ENCODE results near the gene HOXC10.

The HOXC10 gene

DNA sequence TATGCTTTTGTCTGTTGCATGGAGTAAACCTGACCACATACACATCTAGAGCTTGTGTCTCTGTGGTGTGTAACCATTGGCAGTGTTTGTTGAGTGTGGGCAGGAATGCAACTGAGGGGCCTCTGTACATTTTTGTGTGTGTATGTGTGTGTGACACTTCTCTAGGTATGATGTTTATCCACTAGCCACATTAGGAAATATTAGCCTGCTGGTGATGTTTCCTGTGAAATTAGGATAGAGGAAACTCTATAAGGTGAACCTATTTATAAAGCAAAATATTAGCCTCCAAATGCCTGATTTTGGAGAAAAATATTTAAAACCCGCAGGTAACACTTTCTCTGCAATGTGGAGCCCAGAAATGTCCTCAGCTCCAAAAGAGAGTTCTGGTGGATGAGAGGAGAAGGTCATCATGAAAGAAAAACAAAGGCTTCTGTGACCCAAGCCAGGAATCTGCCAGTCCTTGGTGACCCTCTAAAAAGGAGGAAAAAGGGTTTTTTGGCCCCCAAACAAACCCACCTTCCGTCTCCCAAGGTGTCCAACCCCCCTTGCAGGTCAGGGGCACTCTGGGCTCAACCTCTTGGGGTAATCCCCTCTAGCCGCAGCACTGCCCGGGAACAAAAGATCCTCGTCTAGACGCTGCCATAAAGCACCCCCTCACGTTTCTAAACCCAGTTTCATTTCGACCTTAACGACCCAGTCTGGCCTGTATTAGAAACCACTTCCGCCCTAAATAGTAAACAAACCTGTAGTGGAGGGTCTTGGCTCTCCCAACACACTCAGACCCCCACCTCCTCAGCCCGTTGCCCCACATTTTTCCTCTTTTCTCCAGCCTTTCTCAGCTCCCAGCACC, 7.1 kb upstream of the HOXC10 start:
- no peak for DNase-seq

DNA sequence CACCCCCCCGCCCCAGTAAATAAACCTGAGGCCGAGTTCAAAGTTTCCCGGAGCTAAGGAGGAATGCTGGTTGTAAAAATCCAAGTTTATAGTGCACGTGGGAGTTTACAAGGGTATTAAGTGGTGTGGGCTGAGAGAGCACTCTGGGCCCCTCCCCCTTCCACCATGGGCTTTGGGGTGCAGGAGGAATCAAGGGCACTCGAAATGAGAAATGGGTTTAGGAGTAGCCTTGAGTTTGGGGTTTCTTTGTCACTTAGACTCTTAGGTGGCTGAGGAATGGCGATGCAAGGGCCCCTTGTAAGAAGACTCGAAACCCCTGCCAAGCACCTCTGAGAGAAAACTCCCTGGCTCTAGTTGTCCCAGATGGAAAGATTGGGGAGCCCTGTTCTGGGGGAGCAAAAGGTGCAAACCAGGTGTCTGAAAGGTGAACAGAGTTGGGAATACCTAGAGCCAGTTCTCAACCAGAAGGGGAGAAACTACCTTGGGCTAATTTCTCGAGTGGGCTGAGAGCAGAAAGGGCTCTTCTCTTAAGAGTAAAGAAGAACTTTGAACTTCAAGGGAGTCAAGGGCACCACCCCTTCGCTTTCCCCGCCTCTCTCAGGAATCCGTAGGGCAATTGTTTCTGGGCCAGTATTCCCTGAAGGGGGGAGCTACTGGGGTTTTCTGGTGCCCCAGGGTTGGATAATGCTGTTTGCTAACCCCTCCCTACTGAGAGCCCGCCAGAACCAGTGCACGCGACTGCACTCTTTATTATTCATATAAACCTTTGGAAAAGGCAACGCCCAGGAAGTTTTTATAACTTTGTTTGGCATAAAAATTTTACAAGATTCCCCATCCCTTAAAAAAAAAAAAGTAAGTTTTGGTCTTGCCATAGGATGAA, 6.2 kb upstream of the HOXC10 start:
- no peak for DNase-seq

DNA sequence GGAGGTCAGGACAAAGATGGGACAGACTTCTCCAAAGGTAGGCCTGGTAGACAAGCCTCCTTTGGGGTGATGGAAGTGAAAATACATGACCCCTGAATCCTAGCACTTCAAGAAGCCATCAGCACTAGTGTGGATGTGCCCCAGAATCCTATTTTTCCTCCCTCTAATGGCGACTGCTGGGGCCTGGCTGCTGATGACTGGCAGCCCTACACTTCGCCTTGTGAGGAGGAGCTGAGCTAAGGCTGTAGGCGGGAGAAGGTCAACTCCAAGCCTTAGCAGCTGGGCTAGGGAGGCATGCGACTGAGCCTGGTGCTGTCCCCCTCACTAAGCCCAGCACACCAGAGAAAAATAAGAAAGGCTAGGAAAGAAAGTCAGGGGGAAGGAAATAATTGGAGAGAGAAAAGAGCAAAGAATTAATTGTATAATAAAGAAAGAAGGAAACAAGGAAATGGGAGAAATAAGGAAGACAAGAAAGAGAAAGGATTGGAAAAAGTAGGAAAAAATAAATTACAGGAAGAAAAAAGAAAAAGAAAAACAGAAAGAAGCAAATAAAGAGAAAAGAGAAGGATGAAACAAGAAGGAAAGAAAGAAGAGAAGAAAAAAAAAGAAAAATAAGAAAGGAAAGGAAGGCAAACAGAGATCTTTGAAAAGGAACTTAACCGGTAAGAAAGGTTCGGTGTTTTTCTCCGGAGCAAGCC, 4.7 kb upstream of the HOXC10 start:
- no peak for DNase-seq

DNA sequence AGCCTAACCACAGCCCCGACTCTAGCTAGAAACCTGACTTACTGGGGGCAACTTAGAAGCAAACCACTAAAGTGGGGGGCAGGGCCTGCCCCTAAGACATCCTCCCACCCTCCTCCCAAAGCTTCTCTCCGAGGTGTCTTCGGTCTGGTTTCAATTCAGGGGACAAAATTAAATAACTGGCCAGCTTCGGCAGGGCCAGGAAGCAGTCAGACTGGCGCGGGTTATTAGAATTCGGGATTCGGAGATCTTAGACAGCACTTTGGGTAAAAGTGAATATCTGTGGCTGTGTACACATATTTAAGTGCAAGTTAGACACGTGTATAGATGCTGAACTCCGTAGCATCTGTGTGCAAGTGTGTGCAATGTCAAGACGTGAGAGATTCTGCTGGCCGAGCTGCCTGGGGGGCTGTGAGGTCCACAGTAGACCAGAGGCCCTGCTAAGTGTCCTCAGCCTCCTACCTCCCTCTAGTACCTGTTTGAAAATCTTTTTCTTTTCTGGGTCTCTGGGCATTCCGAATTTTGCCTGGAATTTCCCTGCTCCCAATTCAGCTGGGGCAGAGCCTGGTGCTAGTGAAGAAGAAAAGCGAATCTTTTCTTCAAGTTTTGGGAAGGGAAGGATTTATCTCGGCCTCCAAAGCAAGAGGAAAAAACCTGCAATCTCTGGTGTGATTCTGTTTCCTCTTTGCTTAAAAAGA, 4.0 kb upstream of the HOXC10 start:
- DNase-seq, result no peak

DNA sequence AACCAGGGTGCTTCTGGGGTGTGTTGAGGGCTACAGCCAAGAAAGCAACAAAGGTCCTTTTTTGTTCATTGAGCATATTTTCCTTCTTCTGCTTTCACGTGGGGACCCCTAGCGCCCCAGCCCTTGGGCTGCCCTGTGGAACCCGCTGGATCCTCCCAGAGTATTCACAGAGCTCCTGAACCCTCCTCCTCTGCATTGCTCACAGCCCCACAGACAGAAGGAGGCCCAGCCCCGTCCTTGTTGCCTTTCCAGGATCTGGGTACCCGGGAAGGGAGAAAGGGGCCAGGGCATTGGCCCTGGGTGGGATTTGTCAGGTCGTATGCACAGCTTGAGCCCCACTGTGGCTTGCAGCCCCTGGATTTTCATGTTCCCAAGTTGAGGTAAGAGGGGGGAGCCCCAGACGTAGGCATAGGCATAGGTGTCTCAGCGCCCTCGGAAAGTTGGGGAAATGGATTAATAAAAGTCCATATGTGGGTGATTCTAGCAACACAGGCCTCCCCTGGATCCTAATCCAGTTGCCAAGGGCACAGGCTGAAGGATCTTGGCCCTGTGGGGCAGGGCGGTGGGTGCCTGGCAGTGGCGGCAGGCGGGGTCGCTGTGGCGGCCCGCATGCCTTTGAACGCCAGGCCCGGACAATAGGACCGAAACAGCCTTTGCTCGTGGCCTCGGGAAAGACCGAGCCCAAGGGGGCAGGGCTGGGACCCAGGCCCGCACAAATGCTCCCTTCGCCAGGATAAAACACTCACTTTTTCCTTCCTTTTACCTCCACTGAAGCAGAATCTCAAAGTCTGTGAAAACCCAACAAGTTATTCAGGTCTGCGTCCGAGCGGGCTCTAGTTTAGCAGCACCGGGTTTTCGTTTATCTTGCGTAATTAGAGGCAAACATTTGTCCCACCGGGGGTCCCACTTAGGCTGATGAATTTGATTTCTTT, 3.0 kb upstream of the HOXC10 start:
- no peak for DNase-seq

DNA sequence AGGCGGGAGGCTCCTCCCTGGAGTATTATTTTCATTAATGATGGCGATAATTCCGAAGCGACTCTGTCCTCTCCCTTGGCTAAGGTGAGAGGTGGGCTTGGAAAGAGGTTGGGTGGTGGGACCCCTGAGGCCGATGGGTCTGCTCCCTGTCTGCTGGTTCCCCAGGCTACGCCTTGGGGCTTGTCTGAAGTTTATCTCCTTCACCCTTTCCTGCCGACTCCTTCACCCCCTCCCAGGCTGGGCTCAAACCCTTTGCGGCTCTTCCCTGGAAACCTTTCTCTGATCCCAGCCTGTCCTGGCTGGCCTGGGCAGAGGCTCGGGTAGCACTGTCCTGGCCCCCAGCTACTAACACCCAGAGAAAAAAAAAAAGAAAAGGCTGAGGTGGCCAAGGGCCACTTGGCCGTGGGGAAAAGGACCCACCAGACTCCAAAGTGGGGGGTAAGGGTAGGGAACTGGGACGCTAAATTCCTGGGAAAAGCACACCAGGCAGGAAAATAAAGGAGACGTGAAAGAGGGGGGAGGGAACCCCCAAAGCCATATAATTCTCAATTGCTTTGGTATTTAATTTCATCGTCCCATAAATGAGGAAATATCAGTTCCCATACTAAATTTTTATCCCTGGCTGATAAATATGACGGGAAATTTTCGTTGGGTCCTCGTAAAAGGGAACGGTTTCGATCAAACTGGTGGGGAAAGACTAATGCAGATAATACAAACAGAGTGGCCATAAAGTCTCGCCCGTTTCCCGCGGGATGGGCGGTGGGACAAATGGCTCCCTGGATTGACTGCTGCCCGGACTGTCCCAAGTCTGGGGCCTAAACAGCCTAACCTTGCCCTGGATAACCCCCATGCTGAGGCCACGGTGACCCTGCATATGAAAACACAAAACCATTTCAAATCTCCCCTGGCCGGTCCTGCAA, 2.0 kb upstream of the HOXC10 start:
- no peak for DNase-seq

DNA sequence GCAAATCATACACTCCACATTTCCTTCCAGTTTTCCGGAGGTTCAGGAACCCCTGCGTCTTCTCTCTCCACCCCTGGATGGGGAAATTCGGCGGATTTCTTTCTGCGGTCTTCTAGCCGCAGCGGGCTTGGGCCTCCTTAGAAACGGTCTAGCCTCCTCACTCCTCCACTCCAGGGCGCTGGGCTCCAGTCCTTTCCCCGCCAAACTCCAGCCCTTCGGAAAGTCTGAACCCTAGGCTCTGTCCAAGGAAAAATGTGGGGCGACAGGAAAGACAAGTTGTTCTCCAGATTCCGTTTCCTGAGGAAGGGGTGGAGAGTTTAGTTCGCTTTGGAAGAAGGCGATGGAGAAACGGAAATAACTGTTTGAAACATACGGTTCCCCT, 1.4 kb upstream of the HOXC10 start:
- DNase-seq, result no peak

DNA sequence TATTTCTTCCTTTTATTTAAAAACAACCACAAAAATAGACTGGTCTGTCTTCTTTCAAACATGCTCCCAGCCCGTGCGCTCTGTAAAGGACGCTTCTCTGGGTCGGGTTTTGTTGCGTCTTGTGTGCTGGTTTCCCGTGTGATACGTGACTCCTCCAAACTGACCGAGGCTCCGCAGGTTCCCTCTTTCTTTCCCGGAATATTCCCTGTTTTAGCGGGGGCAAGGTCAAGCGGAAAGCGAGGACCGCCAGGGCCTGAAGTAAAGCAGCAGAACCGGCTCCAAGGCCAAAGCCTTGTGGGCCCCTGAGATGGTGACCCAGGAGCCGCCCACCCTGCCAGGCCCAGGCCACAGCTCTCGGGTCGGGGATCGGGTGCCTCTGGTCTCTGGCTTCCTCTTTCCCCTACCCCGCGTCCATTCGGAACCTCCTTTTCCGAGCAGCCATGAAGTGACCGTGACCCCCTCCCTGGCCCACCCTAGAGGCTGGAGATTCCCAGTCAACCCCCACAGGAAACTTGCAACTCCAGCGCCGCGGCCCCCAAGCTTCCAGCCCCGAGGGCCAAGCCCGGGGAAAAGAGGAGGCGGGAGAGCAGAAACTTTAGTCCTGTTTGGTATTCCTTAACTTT, 885 bp upstream of the HOXC10 start:
- no peak for DNase-seq

DNA sequence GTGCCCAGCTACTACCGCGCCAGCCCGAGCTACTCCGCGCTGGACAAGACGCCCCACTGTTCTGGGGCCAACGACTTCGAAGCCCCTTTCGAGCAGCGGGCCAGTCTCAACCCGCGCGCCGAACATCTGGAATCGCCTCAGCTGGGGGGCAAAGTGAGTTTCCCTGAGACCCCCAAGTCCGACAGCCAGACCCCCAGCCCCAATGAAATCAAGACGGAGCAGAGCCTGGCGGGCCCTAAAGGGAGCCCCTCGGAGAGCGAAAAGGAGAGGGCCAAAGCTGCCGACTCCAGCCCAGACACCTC, 697 bp downstream of the HOXC10 start:
- DNase-seq, result no peak

DNA sequence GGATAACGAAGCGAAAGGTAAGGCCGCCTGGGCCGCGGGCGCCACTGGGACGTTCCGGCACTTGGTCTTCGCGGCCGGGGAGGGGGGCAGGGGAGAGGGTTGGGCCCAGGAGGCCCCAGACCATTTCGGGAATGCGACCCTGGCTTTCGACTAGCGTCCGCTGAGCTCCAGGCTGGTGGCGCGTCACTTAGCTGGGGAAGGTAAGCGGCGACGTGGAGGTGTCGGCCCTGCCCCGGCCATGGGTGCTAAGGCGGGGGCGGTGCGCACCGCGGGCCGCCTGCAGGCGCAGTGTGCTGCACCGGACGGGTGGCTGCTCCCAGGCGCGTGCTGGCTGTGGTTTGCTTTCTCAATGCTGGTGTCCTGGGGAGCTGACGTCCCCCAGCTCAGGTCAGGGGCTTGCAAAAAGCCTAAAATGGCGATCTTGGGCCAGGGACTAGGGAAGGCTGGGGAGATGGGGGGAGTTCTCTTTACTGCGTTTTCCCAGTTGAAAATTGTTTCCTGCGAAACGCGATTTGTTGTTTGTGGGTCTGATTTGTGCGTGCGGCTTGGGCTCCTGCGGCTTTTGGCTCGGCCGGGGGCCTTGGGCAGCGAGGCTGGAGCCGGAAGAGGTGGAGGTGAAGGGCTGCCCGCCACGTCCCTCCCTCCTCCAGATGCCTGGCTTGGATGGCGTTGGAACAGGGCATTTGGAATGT, 1.2 kb downstream of the HOXC10 start:
- no peak for DNase-seq

DNA sequence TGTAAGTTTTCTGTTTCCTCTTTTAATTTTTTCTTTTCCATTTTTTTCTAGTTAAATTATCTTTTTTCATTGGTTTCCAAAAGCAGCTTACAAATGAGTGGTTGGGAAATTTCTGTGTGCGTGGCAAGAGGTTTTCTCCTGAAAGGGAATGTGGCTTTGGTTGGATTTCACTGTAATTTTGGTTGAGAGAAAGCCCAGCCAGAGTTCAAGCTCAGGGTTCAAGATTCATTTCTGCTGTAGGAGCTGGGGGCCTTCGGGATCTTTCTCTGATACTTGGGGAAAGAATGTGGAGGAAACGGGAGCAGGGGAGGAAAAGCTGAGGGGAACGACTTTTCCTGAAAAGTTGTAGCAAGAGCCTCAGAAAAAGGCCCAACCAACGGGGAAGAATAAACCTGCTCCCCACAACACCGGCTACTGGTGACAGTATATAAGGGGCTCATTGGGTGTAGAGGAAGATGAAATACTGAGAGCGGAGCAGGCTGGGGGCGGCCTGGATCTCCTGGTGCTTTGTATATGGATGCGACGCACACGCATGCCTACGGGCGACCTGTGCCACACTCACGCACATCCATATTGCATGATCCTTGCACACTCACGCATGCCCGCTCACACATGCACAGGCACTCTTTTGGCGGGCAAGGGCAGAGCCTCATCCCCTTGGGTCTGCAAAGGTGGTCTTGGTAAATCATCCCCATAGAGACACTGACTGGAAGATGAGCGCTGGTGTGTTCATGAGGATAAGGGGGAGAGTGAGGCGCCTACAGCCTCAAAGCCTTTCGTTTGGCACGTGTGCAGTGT, 1.9 kb downstream of the HOXC10 start:
- no peak for DNase-seq

DNA sequence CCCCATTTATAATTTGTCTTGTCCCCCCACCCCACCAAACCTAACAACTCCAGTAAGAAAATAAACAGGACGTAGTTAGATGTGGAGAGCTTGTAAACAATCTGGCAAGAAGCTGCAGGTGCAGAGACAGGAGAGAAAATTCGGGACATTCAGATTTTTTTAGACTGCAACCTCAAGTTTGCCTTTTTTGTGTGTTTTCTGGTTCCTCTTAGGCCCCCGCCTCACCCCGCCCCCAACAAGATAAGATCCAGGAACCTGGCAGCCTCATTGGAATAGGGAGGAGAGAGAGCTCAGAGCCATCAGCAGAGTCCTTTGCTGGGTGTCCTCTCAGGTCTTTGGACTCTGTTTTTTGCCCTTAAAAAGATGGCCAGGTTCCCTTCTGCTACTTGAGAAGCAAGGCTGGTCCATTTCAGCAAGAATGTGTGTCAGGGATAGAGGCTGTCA, 2.9 kb downstream of the HOXC10 start:
- no peak for DNase-seq

DNA sequence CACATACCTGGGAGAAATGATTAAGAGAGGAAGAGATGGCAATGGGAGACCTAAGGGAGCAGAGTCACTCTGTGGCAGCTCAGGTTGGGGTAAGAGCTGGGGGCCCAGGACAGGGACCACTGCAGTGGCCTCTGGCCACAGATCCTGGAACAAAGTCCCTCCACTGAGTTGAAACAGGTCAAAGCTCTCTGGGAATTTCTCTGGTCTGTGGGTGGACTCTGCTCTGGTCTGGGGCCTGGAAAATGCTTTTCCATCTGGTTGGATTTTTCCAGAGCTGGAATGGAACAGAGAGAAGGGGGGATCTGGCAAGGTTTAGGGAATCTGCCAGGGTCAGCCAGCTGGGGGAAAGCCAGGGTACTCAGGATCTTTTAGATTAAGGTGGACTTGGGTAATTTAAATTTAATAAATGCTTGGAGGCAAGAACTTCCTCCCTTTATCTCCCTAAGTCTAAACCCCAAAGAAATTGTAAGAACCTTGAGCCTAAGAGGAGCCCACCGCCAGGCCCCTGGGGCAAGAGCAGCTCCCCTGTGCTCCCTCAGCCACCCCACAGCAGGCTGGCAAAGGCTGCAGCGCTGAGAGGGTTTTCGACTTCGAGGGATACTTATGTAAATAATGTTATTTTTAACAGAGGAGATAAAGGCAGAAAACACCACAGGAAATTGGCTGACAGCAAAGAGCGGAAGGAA, 3.7 kb downstream of the HOXC10 start:
- DNase-seq, result no peak

DNA sequence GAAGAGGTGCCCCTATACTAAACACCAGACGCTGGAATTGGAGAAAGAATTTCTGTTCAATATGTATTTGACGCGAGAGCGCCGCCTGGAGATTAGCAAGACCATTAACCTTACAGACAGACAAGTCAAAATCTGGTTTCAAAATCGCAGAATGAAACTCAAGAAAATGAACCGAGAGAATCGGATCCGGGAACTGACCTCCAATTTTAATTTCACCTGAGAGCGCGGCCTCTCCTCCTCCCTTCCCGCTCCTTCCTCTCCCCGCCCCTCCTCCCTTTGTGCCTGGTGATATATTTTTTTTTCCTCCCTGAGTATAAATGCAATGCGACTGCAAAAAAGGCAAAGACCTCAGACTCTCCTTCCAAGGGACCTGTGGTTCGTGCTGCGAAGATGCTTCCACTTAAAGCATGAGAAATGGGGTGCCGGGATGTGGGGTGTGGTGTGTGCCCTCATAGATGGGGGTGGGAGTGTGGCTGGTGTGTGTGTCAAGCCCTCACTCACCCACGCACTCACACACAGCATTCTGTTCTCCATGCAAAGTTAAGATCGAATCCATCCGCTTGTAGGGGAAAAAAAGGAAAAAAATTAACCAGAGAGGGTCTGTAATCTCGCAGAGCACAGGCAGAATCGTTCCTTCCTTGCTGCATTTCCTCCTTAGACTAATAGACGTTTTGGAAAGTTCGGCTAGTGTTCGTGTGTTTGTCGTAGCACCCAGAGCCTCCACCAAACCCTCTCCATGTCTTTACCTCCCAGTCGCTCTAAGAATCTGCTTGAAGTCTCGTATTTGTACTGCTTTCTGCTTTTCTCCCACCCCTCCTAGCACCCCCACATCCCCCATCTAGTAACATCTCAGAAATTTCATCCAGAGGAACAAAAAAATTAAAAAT, 4.5 kb downstream of the HOXC10 start:
- DNase-seq, result no peak

DNA sequence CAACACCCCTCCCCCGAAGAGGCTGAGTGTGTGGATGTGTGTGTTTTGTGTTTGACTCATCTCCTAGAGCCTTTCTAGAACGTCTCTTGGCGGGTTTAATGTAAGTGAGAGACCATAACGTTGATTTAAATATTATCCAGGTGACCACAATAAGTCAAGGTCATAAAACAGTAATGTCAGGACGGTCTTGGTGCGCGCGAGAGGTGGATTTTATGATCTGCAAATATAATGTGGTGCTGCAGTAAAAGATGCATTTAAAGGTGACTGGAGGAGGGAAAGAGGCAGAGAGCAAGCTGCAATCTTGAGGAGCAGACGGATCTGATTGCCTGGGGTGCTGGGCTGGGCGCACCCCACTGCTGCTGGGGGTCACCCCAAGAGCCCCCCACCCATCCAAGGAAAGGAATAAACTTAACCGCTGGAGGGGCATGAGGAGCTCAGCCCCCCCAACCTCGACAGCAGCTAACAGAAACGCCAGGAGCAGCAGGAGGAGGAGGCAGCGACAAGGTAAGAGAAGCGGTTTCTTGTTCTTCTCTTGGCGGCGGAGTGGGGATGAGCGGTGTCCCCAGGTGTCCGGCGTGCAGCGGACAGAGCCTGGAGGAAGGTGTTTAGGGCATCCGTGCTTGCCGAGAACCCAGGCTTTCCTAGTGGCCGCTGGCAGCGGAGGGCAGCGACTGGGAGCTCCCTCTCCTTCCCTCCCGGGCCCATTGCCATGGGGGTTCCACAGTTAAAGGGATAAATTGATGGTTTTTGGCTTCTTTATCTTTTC, 5.5 kb downstream of the HOXC10 start:
- DNase-seq, result no peak

DNA sequence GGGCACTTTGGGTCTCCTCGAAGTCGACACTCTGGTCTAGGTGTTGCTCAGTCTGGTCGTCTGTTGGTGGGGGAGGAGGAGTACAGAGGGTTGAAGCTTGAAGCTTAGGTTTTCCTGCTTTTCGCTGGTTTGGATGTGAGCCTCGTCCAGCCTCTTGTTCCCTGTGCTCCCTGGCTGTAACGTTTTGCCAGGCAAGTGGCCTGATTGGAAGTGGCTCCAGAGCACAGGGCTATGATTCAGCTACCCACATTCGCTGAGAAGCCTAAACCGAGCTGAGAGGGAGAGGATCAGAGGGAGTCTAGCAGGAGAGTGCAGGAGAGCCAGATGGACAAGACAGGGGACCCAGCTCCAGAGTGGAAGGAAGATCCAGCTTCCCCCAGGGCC, 6.1 kb downstream of the HOXC10 start:
- no peak for DNase-seq
